ENCODE measurements around the gene PGAP1. TPM values are rescaled to one million over a fixed set of nuclear protein-coding genes. Genes with fewer than 3 reads are reported as not detected.

The PGAP1 gene
- total and polyA plus RNA-seq, 8 donors, result 2.3 to 11.9 (median 7.3) TPM

DNA sequence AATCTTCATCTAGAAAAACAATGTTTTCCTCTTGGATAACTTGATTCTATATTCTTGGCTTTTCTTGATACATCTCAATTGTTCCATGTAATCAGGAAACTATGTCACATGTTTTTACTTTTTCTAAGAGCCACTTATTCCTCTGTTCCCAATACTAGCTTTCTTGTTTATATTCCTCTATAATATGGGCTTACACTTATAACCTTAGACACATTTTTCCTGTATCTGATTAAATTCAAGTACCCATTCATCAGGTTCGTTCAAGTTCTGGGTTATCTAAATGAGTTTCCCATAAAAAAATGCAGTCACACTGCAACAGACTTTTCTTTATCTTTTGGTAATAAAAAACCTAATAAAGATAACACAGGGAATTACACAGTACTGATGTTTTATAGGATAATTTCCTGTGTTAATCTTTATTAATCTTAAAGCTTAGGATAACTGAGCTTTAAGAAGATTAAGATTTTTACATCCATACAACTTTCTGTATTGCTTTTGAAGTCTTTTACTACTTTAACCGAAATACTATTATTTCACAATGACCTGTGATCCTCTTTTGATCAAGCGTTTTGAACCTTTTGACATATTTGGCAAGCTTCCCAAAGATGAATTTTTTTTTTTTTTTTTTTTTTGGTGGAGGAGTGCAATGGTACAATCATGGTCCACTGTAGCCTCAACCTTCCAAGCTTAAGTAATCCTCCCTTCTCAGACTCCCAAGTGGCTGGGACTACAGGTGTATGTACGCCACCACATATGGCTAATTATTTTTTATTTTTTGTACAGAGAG, 73.0 kb downstream of the PGAP1 start:
- TF ChIP-seq, protein P1, sequence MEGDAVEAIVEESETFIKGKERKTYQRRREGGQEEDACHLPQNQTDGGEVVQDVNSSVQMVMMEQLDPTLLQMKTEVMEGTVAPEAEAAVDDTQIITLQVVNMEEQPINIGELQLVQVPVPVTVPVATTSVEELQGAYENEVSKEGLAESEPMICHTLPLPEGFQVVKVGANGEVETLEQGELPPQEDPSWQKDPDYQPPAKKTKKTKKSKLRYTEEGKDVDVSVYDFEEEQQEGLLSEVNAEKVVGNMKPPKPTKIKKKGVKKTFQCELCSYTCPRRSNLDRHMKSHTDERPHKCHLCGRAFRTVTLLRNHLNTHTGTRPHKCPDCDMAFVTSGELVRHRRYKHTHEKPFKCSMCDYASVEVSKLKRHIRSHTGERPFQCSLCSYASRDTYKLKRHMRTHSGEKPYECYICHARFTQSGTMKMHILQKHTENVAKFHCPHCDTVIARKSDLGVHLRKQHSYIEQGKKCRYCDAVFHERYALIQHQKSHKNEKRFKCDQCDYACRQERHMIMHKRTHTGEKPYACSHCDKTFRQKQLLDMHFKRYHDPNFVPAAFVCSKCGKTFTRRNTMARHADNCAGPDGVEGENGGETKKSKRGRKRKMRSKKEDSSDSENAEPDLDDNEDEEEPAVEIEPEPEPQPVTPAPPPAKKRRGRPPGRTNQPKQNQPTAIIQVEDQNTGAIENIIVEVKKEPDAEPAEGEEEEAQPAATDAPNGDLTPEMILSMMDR (IDR thresholded peaks at IDR 0.05), result no peak
- H3K27ac ChIP-seq, result no peak overlapping the region
- H3K9me3 ChIP-seq, result no peaks in the 10 kb centered on the region
- ATAC-seq, result no peak
- no peaks in the 10 kb centered on the region for H3K4me1 ChIP-seq
- no peak overlapping the region for H3K4me3 ChIP-seq
- H3K27me3 ChIP-seq, result no peaks in the 10 kb centered on the region
- no peak for DNase-seq
- intact Hi-C loops (cut with DNase I), result no loop called here
- no peaks in the 10 kb centered on the region for H3K36me3 ChIP-seq
- peak; percentile 95 for FAIRE-seq
- WGBS, 2 donors, result 62 to 69% methylated on average over 4 of the region's 4 CpGs

GRCh38 chr2:196851088-196851487, 75.4 kb downstream of the PGAP1 start:
- Histone ChIP-seq H3K27me3 (no peaks in the 10 kb centered on the region), H3K4me3 (no peak overlapping the region), H3K9me3 (no peaks in the 10 kb centered on the region), H3K36me3 (no peaks in the 10 kb centered on the region), H3K4me1 (no peaks in the 10 kb centered on the region), H3K27ac (no peak overlapping the region)
- FAIRE-seq (no peak), ATAC-seq (no peak), DNase-seq (no peak)
- TF ChIP-seq, protein P1 (IDR thresholded peaks at IDR 0.05), result no peak
- WGBS, 2 donors, result 87 to 89% methylated on average over 1 of the region's 1 CpG
- intact Hi-C loops (cut with DNase I), result no loop called here

DNA sequence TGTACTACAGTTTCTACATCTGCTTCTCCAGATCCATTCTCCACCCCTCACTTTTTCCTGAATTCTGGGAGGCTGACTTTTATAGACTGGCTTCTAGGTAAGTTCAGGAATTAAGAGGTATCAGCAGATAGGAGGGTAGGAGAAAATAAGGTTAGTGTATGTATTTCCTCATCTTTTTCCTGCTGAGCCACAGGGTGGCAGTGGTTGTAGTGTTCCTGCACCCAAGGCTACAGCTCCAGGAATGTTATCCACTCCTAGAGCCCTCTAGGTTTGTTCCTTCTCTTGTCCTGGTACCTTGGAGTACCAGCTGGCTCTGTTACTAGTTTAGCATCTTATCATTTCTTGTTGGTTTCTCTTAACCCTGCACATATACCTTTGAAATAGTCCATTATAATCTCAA, 76.6 kb downstream of the PGAP1 start:
- ATAC-seq (peak in 3 of 4 donors; percentile 35 to 90 (median 71)), DNase-seq (peak in 1 of 6 donors; percentile 12), FAIRE-seq (no peak)
- Histone ChIP-seq H3K27ac (no peak overlapping the region), H3K4me1 (no peaks in the 10 kb centered on the region), H3K36me3 (no peaks in the 10 kb centered on the region), H3K27me3 (no peaks in the 10 kb centered on the region), H3K4me3 (no peak overlapping the region), H3K9me3 (no peaks in the 10 kb centered on the region)
- TF ChIP-seq, protein P1 (IDR thresholded peaks at IDR 0.05), result no peak
- intact Hi-C loops (cut with DNase I), result no loop called here

DNA sequence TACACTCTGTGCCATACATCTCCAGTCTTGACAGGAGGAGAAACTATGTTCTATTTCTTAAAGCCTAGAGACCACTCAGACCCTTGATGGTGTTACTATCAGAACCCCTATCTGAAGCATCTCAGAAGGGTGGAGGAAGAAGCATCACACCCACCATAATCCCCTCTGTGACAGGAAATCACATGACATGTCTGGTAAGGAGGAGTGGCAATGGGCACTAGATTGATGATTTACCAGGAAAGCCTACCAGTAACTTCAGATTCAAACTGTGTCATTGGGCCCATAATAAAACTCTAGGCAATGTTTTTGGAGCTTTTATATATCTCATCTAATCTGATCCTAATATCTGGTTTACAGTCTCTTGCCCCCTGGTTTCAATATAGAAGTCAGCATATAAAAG, 80.2 kb downstream of the PGAP1 start:
- no peak for DNase-seq
- Histone ChIP-seq H3K27ac (no peak overlapping the region), H3K9me3 (no peaks in the 10 kb centered on the region), H3K27me3 (no peaks in the 10 kb centered on the region), H3K4me1 (no peaks in the 10 kb centered on the region), H3K36me3 (peaks cover 0 to 14% (median 0%) of the 10 kb centered on the region in 3 donors), H3K4me3 (no peak overlapping the region)
- ATAC-seq, result no peak
- TF ChIP-seq, protein P1 (IDR thresholded peaks at IDR 0.05), result no peak
- FAIRE-seq, result no peak
- intact Hi-C loops (cut with DNase I), result no loop called here

DNA sequence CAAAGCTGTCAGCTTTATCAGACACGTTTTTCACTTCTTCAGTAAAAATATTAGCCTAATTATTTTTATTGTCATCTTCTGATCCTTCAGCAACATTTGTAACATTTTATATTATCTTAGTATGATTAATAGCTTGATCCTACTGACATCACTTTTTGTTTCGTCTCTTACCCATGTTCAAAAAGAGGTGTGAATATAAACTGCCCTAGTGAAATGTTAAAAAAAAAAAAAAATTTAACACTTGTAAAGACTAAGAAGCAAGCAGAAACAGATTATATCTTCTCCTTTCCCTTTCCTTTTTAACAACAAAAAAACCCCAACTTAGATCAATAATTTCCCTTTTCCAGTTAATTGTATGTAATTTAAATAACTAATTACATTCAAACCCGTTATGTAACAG, 81.1 kb downstream of the PGAP1 start:
- H3K4me3 ChIP-seq, result no peak overlapping the region
- H3K4me1 ChIP-seq, result no peaks in the 10 kb centered on the region
- no peak for FAIRE-seq
- H3K27me3 ChIP-seq, result no peaks in the 10 kb centered on the region
- no peak for DNase-seq
- H3K9me3 ChIP-seq, result no peaks in the 10 kb centered on the region
- intact Hi-C loops (cut with DNase I), result no loop called here
- no peak overlapping the region for H3K27ac ChIP-seq
- H3K36me3 ChIP-seq, result peaks cover 0 to 20% (median 0%) of the 10 kb centered on the region in 3 donors
- WGBS, 2 donors, result 82 to 87% methylated on average over 3 of the region's 3 CpGs
- TF ChIP-seq, protein P1 (IDR thresholded peaks at IDR 0.05), result no peak
- ATAC-seq, result no peak
